ENCODE measurements around the gene RAD52. TPM values are rescaled to one million over a fixed set of nuclear protein-coding genes. Genes with fewer than 3 reads are reported as not detected.

RAD52 gene
- total and polyA plus RNA-seq, 4 donors, result 3.7 to 14.2 (median 6.7) TPM

GRCh38 chr12:992647-993046 lies 43.2 kb upstream of the RAD52 start:
- peaks cover 0 to 24% (median 18%) of the 10 kb centered on the region in 4 donors for H3K4me1 ChIP-seq (ENCODE audit: control insufficient read depth in 4 of 4, insufficient read depth in 4 of 4, low read length in 3 of 4)
- H3K9ac ChIP-seq (ENCODE audit: low read depth in 1 of 2, low read length in 2 of 2), result no peak overlapping the region
- no peak overlapping the region for H3K4me3 ChIP-seq (ENCODE audit: low read depth in 1 of 3, low read length in 3 of 3)
- no peak for DNase-seq (ENCODE audit: low spot score)
- 54% methylated on average over 1 of the region's 1 CpG for WGBS
- H3K27ac ChIP-seq (ENCODE audit: low read depth in 1 of 2, low read length in 2 of 2), result no peak overlapping the region
- no peaks in the 10 kb centered on the region for H3K27me3 ChIP-seq (ENCODE audit: control insufficient read depth in 4 of 4, insufficient read depth in 4 of 4, low read length in 3 of 4)
- H3K9me3 ChIP-seq (ENCODE audit: control insufficient read depth in 4 of 4, low read length in 3 of 4), result no peaks in the 10 kb centered on the region
- no peaks in the 10 kb centered on the region for H3K36me3 ChIP-seq (ENCODE audit: control insufficient read depth in 4 of 4, insufficient read depth in 3 of 4, low read depth in 1 of 4, low read length in 3 of 4)
- TF ChIP-seq NR2F2 (IDR thresholded peaks at IDR 0.05) (no peak), ZBTB33 (IDR thresholded peaks at IDR 0.05) (no peak), CTCF (IDR thresholded peaks at IDR 0.05; ENCODE audit: low read depth, low read length, missing input control) (no peak), FOXA2 (IDR thresholded peaks at IDR 0.05) (no peak), HNF4G (IDR thresholded peaks at IDR 0.05) (no peak), FOXA1 (IDR thresholded peaks at IDR 0.05) (no peak), REST (IDR thresholded peaks at IDR 0.05) (no peak), ATF3 (IDR thresholded peaks at IDR 0.05) (no peak), HNF4A (conservative IDR thresholded peaks at IDR 0.05) (no peak), GABPA (IDR thresholded peaks at IDR 0.05 in 1 of 2, conservative IDR thresholded peaks at IDR 0.05 in 1 of 2) (no peak), MAX (IDR thresholded peaks at IDR 0.05) (no peak), RAD21 (IDR thresholded peaks at IDR 0.05) (no peak), TAF1 (conservative IDR thresholded peaks at IDR 0.05) (no peak), SP1 (IDR thresholded peaks at IDR 0.05) (no peak), JUND (IDR thresholded peaks at IDR 0.05) (no peak), RXRA (IDR thresholded peaks at IDR 0.05) (no peak), YY1 (IDR thresholded peaks at IDR 0.05) (no peak), EGR1 (IDR thresholded peaks at IDR 0.05; ENCODE audit: low read depth in 2 of 2) (no peak)

Measured in liver (tissue), 9 donors.